Mesenchymal stem cell (in vitro differentiated cells and primary cell): ENCODE data around the gene SLC2A9.

Experiments
- DNase-seq: peaks from one replicate; pipeline ENCODE4 v3.0.0-alpha.2; 2013
- H2AFZ ChIP-seq: one replicate; pipeline ENCODE4 v1.6.1; 2013; ENCODE audit warnings: low read depth, mild to moderate bottlenecking, control low read depth, inconsistent platforms, low read length, moderate library complexity
- H2AK5ac ChIP-seq: 2 replicates; pipeline ENCODE4 v1.6.1; 2013; ENCODE audit warnings: low read length, moderate library complexity, mild to moderate bottlenecking, inconsistent platforms; ENCODE audit not compliant: severe bottlenecking
- H2BK120ac ChIP-seq: one replicate; pipeline ENCODE4 v1.6.1; 2013; ENCODE audit warnings: low read depth, mild to moderate bottlenecking, inconsistent platforms, low read length, moderate library complexity
- H2BK12ac ChIP-seq, 2 experiments: one replicate each; pipeline ENCODE4 v1.6.1; 2013; ENCODE audit warnings: inconsistent platforms in 2 of 2, low read length in 2 of 2, mild to moderate bottlenecking in 2 of 2, moderate library complexity in 2 of 2, control low read depth in 1 of 2
- H2BK15ac ChIP-seq: one replicate; pipeline ENCODE4 v1.6.1; 2013; ENCODE audit warnings: mild to moderate bottlenecking, low read depth, inconsistent platforms; ENCODE audit not compliant: poor library complexity, severe bottlenecking
- H2BK5ac ChIP-seq: 2 replicates; pipeline ENCODE4 v1.6.1; 2013; ENCODE audit warnings: low read depth, mild to moderate bottlenecking, low read length, control low read depth, inconsistent platforms; ENCODE audit not compliant: poor library complexity, severe bottlenecking
- H3K14ac ChIP-seq, 2 experiments: one replicate each; pipeline ENCODE4 v1.6.1; 2013; ENCODE audit warnings: inconsistent platforms in 2 of 2, low read length in 2 of 2, control low read depth in 1 of 2, mild to moderate bottlenecking in 1 of 2, moderate library complexity in 1 of 2
- H3K18ac ChIP-seq, 2 experiments: one replicate each; pipeline ENCODE4 v1.6.1; 2013; ENCODE audit warnings: inconsistent platforms in 2 of 2, low read length in 2 of 2, control low read depth in 1 of 2, low read depth in 1 of 2, mild to moderate bottlenecking in 1 of 2
- H3K23ac ChIP-seq, 2 experiments: one replicate each; pipeline ENCODE4 v1.6.1; 2013; ENCODE audit warnings: inconsistent platforms in 2 of 2, low read length in 2 of 2, mild to moderate bottlenecking in 2 of 2, moderate library complexity in 2 of 2, control low read depth in 1 of 2
- H3K27ac ChIP-seq: 2 replicates; pipeline ENCODE4 v1.5.1; 2013; ENCODE audit warnings: mild to moderate bottlenecking, moderate library complexity, low read length, control low read depth, inconsistent platforms; ENCODE audit not compliant: poor library complexity, severe bottlenecking
- H3K27me3 ChIP-seq, 2 experiments: 2 replicates each; pipeline versions ENCODE4 v1.6.1 to v1.7.0; 2013; ENCODE audit warnings: low read length in 2 of 2, mild to moderate bottlenecking in 2 of 2, moderate library complexity in 2 of 2, control low read depth in 1 of 2, inconsistent platforms in 1 of 2; ENCODE audit not compliant: control insufficient read depth in 1 of 2, insufficient read depth in 1 of 2
- H3K36me3 ChIP-seq, 2 experiments: 2 replicates each; pipeline versions ENCODE4 v1.6.1 to v1.7.0; 2013; ENCODE audit warnings: low read length in 2 of 2, control low read depth in 1 of 2, inconsistent platforms in 1 of 2, low read depth in 1 of 2, mild to moderate bottlenecking in 1 of 2; ENCODE audit not compliant: insufficient read depth in 2 of 2, control insufficient read depth in 1 of 2
- H3K4ac ChIP-seq, 2 experiments: one replicate each; pipeline ENCODE4 v1.6.1; 2013; ENCODE audit warnings: inconsistent platforms in 2 of 2, low read length in 2 of 2, mild to moderate bottlenecking in 2 of 2, moderate library complexity in 2 of 2, control low read depth in 1 of 2, low read depth in 1 of 2
- H3K4me1 ChIP-seq: 2 replicates; pipeline ENCODE4 v1.6.1; 2013; ENCODE audit warnings: low read depth, low read length, control low read depth; ENCODE audit not compliant: control insufficient read depth, insufficient read depth
- H3K4me2 ChIP-seq: 2 replicates; pipeline ENCODE4 v1.6.1; 2013; ENCODE audit warnings: low read length, mild to moderate bottlenecking, inconsistent platforms; ENCODE audit not compliant: poor library complexity, severe bottlenecking
- H3K4me3 ChIP-seq, 2 experiments: 2 replicates each; pipeline versions ENCODE4 v1.5.1 to v1.7.0; 2013; ENCODE audit warnings: low read length in 2 of 2, mild to moderate bottlenecking in 2 of 2, control low read depth in 1 of 2, low read depth in 1 of 2; ENCODE audit not compliant: insufficient read depth in 1 of 2
- H3K79me1 ChIP-seq: replicated peaks from 2 replicates; pipeline ENCODE4 v1.6.1; 2013; ENCODE audit warnings: mild to moderate bottlenecking, control low read depth, low read length, inconsistent platforms; ENCODE audit not compliant: poor library complexity, severe bottlenecking
- H3K9ac ChIP-seq: 2 replicates; pipeline ENCODE4 v1.7.0; 2013; ENCODE audit warnings: mild to moderate bottlenecking, low read length, moderate library complexity
- H3K9me3 ChIP-seq: 2 replicates; pipeline ENCODE4 v1.7.0; 2013; ENCODE audit warnings: mild to moderate bottlenecking, low read length; ENCODE audit not compliant: control insufficient read depth
- H4K8ac ChIP-seq: one replicate; pipeline ENCODE4 v1.6.1; 2013; ENCODE audit warnings: inconsistent platforms, mild to moderate bottlenecking, low read length, moderate library complexity
- H4K91ac ChIP-seq: one replicate; pipeline ENCODE4 v1.6.1; 2013; ENCODE audit warnings: mild to moderate bottlenecking, low read length, inconsistent platforms
- WGBS: methylation state at CpG from one replicate; pipeline ENCODE4 v1.1.7; 2013; ENCODE audit warnings: mixed read lengths; 5-methylcytosine and 5-hydroxymethylcytosine counted together

SLC2A9 gene

GRCh38 chr4:9949573-9949972 lies 71.7 kb downstream of the SLC2A9 start:
- no peak overlapping the region for H2BK120ac ChIP-seq
- 82% methylated on average over 2 of the region's 2 CpGs for WGBS
- DNase-seq: no peak
- H3K27me3 ChIP-seq: no peaks in the 10 kb centered on the region
- no peaks in the 10 kb centered on the region for H3K9me3 ChIP-seq
- no peak overlapping the region for H2BK5ac ChIP-seq
- no peaks in the 10 kb centered on the region for H3K79me1 ChIP-seq
- no peaks in the 10 kb centered on the region for H3K36me3 ChIP-seq
- no peak overlapping the region for H3K27ac ChIP-seq
- no peak overlapping the region for H3K4ac ChIP-seq
- H3K9ac ChIP-seq: no peak overlapping the region
- H3K14ac ChIP-seq: no peak overlapping the region
- H2BK15ac ChIP-seq: no peak overlapping the region
- H3K4me3 ChIP-seq: no peak overlapping the region
- H3K4me2 ChIP-seq: no peak overlapping the region
- H4K8ac ChIP-seq: no peak overlapping the region
- no peak overlapping the region for H2AK5ac ChIP-seq
- H3K4me1 ChIP-seq: peaks cover 2% of the 10 kb centered on the region
- H2AFZ ChIP-seq: no peak overlapping the region
- H4K91ac ChIP-seq: no peak overlapping the region
- H3K18ac ChIP-seq: no peak overlapping the region
- no peak overlapping the region for H2BK12ac ChIP-seq
- H3K23ac ChIP-seq: no peak overlapping the region

DNA sequence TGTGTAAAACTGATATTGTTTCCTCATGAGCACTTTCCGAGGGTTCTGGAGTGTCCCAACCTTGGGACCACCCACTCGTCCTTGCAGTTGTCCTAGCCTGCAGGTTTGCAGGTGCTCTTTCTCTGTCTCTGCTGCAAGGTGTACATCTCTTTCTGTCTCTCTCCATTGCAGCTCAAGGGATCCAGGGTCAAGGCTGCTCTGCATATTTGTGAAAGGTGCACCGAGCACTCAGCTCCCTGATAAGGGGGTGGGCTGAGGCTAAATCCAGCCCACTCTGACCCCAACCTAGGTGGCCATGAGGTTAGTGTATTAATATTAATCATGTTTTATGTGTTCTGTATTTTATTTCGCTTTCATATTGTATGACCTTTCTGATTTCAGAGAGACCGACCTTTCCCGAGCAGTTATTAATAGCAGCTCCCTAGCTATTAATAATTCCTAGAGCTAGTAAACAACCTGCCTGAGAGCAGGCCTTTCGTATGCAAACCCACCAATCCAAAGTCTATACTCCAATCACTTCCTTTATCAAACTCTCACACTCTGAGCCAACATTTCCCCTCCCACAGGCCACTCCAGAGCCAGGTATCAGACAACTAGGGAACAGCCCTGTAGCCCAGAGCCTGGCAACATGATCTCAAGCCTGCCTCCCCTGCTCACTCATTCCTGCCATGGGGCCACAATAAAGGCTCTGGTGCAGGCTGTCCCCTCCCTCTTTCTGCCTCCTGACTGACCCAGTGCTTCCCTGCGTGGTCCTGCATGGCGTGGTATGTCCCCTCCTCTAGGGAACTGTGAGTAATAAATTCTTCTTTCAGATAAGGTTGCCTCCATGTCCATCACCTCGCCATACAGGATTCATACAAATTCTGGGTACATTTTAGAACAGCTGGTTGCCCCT lies 73.9 kb downstream of the SLC2A9 start:
- no peak overlapping the region for H4K91ac ChIP-seq
- no peak overlapping the region for H2AFZ ChIP-seq
- no peak overlapping the region for H2BK120ac ChIP-seq
- no peak overlapping the region for H3K18ac ChIP-seq
- WGBS: 68% methylated on average over 10 of the region's 10 CpGs
- DNase-seq: no peak
- no peaks in the 10 kb centered on the region for H3K79me1 ChIP-seq
- no peak overlapping the region for H2BK12ac ChIP-seq
- H3K23ac ChIP-seq: no peak overlapping the region
- no peak overlapping the region for H3K4me3 ChIP-seq
- no peaks in the 10 kb centered on the region for H3K9me3 ChIP-seq
- H3K4ac ChIP-seq: no peak overlapping the region
- peaks cover 2% of the 10 kb centered on the region for H3K4me1 ChIP-seq
- no peak overlapping the region for H3K9ac ChIP-seq
- no peak overlapping the region for H3K4me2 ChIP-seq
- H2BK15ac ChIP-seq: no peak overlapping the region
- no peak overlapping the region for H3K14ac ChIP-seq
- no peak overlapping the region for H2AK5ac ChIP-seq
- no peaks in the 10 kb centered on the region for H3K36me3 ChIP-seq
- no peak overlapping the region for H2BK5ac ChIP-seq
- H4K8ac ChIP-seq: no peak overlapping the region
- H3K27ac ChIP-seq: no peak overlapping the region
- no peaks in the 10 kb centered on the region for H3K27me3 ChIP-seq

DNA sequence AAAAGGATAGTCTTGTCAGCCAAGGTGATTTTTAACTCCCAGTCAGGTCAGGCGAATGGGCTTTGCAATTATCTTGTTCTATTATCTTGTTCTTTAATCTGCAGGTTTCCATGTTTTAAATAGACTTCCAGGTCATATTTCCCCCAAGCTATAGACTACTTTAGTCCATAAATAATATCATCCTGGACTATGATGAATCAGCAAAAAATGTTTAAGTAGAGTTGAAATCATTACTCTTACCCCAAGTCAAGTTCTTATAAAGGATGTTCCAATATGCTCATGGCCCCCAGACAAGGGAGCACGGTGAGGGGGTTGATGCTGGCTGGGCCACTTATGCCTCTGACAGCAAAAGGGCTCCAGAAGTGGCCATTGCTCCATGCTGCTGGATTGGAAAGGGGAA lies 75.1 kb downstream of the SLC2A9 start:
- Histone ChIP-seq H2AFZ (no peak overlapping the region), H4K8ac (no peak overlapping the region), H3K9me3 (no peaks in the 10 kb centered on the region), H3K9ac (no peak overlapping the region), H2BK120ac (no peak overlapping the region), H2AK5ac (no peak overlapping the region), H3K27me3 (no peaks in the 10 kb centered on the region), H3K14ac (no peak overlapping the region), H2BK5ac (no peak overlapping the region), H4K91ac (no peak overlapping the region), H3K4me2 (no peak overlapping the region), H2BK15ac (no peak overlapping the region), H3K27ac (no peak overlapping the region), H3K36me3 (no peaks in the 10 kb centered on the region), H3K4me3 (no peak overlapping the region), H3K79me1 (no peaks in the 10 kb centered on the region), H3K4ac (no peak overlapping the region), H3K23ac (no peak overlapping the region), H2BK12ac (no peak overlapping the region), H3K4me1 (peaks cover 2% of the 10 kb centered on the region), H3K18ac (no peak overlapping the region)
- no peak for DNase-seq
- 80% methylated on average over 1 of the region's 2 CpGs for WGBS

GRCh38 chr4:9944431-9945425 lies 76.6 kb downstream of the SLC2A9 start:
- no peaks in the 10 kb centered on the region for H3K36me3 ChIP-seq
- no peak overlapping the region for H2BK12ac ChIP-seq
- no peak overlapping the region for H3K23ac ChIP-seq
- H3K79me1 ChIP-seq: no peaks in the 10 kb centered on the region
- no peak overlapping the region for H2BK15ac ChIP-seq
- H3K27ac ChIP-seq: no peak overlapping the region
- H4K91ac ChIP-seq: no peak overlapping the region
- no peak overlapping the region for H2AK5ac ChIP-seq
- H3K9ac ChIP-seq: no peak overlapping the region
- no peak for DNase-seq
- no peak overlapping the region for H3K4me2 ChIP-seq
- no peaks in the 10 kb centered on the region for H3K9me3 ChIP-seq
- no peak overlapping the region for H4K8ac ChIP-seq
- H2AFZ ChIP-seq: no peak overlapping the region
- 79% methylated on average over 13 of the region's 13 CpGs for WGBS
- H3K27me3 ChIP-seq: no peaks in the 10 kb centered on the region
- H3K4me3 ChIP-seq: no peak overlapping the region
- peaks cover 2% of the 10 kb centered on the region for H3K4me1 ChIP-seq
- H2BK120ac ChIP-seq: no peak overlapping the region
- H3K18ac ChIP-seq: no peak overlapping the region
- H3K4ac ChIP-seq: no peak overlapping the region
- no peak overlapping the region for H2BK5ac ChIP-seq
- H3K14ac ChIP-seq: no peak overlapping the region
